ENCODE measurements around the gene PTP4A2. TPM values are rescaled to one million over a fixed set of nuclear protein-coding genes. Genes with fewer than 3 reads are reported as not detected.

PTP4A2 gene
- total RNA-seq, 1 experiment from 2014 or later = 393 TPM

GRCh38 chr1:31888291-31888690 lies 49.9 kb downstream of the PTP4A2 start:
- DNase-seq (ENCODE audit: low read depth) = no peak

- DNase-seq (ENCODE audit: low read depth) = no peak
Measured at GRCh38 chr1:31886866-31887265, 51.3 kb downstream of the PTP4A2 start.

- no peak for DNase-seq (ENCODE audit: low read depth)
Measured at GRCh38 chr1:31885851-31886250, 52.3 kb downstream of the PTP4A2 start.

DNA sequence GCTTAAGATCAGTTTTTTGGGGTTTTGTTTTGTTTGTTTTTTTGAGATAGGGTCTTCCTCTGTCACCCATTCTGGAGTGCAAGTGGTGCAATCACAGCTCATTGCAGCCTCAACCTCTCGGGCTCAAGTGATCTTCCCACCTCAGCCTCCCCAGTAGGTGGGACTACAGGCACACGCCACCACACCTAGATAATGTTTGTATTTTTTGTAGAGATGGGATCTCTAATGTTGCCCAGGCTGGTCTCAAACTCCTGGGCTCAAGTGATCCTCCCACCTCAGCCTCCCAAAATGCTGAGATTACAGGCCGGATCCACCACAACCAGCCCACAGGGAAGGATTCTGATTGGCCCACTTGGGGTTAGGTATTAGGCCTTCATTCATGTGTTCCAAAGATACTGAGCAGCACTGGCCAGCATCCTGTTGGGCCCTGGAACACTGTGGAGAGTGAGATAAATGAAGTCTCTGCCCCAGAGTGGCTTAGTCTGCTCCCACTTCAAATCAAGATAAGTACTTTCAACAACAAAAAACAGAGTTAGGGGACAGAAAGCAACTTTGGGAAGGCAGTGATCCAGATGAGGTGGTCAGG lies 54.7 kb downstream of the PTP4A2 start:
- no peak for DNase-seq (ENCODE audit: low read depth)

DNA sequence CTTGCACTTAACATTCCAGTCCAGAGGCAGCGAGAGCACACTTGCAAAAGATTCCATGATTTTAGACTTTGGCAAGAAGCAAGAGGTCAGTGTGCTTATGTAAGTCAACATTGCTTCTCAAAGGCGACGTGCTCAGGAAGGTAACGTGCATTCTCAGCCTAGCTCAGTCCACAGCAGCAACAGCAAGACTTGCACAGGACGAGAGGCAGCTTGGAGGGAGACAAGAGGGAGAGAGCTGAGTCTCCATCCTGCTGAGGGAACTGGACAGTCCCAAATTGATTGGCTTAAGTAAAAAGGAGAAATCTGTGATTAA lies 56.5 kb downstream of the PTP4A2 start:
- DNase-seq (ENCODE audit: low read depth) = no peak

GRCh38 chr1:31880957-31881687 lies 57.0 kb downstream of the PTP4A2 start:
- DNase-seq (ENCODE audit: low read depth) = no peak

GRCh38 chr1:31879981-31880608 lies 58.1 kb downstream of the PTP4A2 start:
- no peak for DNase-seq (ENCODE audit: low read depth)

DNA sequence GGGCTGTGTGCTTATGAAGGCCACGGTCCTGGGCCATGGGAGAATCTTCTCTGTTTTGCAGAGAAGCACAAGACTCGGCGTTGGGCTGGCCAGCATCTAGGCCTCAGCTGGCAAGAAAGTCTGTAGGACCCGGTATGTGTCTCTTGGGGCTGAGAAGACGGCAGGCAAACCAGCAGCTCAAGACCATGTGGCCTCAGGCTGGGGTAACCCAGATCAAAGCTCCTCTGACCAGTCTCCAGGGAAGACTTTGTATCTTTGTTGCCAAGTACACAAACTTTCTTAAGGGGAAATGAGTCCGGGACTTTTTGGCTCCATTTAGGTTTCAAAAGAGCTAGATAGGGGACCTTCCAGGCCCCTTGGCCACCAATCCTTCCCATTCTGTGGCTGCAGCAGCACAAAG lies 60.1 kb downstream of the PTP4A2 start:
- no peak for DNase-seq (ENCODE audit: low read depth)

GRCh38 chr1:31877544-31877943 lies 60.6 kb downstream of the PTP4A2 start:
- no peak for DNase-seq (ENCODE audit: low read depth)

- DNase-seq (ENCODE audit: low read depth) = no peak
Measured at GRCh38 chr1:31875636-31876236, 62.4 kb downstream of the PTP4A2 start.

DNA sequence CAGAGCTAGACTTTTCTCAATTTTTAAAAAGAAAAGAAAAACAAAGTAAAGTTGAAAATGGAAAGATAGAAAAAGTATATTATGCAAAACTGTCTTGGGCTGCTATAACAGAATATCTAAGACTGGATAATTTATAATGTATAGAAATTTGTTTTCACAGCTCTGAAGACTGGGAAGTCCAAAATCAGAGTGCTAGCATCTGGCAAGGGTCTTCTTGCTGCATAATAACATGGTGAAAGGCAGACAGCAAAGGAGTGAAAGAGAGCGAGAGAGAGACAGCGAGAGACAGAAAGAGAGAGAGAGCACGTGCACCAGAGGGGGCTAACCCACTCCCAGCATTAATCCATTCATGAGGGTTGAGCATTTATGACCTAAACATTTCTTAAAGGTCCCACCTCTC lies 63.2 kb downstream of the PTP4A2 start:
- no peak for DNase-seq (ENCODE audit: low read depth)

- no peak for DNase-seq (ENCODE audit: low read depth)
Measured at GRCh38 chr1:31872658-31873636, 65.2 kb downstream of the PTP4A2 start.

DNA sequence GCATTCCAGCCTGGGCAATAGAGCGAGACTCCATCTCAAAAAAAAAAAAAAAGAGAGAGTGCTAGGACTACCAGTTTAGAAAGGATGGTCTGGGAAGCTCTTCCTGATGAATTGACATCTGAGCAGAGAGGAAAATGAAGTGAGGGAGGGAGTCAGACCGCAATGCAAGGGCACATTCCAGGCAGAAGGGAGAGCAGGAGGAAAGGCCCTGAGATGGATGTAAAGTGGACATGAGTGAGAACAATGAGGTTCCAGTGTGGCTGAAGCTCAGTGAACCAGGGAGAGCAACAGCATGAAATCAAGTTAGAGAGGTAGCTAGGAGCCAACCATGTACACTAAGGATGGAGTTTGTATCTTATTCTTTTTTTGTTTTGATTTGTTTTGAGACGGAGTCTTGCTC lies 66.5 kb downstream of the PTP4A2 start:
- DNase-seq (ENCODE audit: low read depth) = no peak

DNA sequence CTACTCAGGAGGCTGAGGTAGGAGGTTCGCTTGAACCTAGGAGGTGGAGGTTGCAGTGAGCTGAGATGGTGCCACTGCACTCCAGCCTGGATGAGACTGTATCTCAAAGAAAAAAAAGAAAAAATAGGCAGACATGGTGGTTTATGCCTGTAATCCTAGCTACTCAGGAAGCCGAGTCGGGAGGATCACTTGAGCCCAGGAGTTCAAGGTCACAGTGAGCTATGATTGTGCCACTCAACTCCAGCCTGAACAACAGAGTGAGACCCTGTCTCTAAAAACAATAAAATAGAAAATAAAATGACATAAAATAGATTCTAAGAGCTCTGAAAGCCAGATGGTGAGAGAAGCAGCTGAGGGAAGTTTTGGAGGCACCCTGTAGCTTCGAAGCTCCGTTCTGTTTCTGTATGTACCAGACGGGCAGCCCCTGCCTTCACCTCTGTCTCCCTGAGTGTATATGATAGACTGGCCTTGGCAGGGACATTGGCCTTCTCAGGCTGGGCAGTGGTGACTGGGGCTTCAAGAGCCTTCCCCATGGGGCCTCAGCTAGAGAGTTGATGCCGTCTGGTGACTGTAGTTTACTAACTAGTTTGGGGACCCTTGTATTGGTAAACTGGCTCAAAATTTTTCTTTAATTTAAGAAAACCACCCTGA lies 68.0 kb downstream of the PTP4A2 start:
- DNase-seq (ENCODE audit: low read depth) = no peak

- DNase-seq (ENCODE audit: low read depth) = no peak
Measured at GRCh38 chr1:31869449-31869848, 68.7 kb downstream of the PTP4A2 start.

GRCh38 chr1:31868862-31869261 lies 69.3 kb downstream of the PTP4A2 start:
- DNase-seq (ENCODE audit: low read depth) = no peak

GRCh38 chr1:31867546-31867945 lies 70.6 kb downstream of the PTP4A2 start:
- no peak for DNase-seq (ENCODE audit: low read depth)

GRCh38 chr1:31866450-31867032 lies 71.6 kb downstream of the PTP4A2 start:
- DNase-seq (ENCODE audit: low read depth) = no peak

- DNase-seq (ENCODE audit: low read depth) = no peak
Measured at GRCh38 chr1:31865728-31866449, 72.3 kb downstream of the PTP4A2 start.

DNA sequence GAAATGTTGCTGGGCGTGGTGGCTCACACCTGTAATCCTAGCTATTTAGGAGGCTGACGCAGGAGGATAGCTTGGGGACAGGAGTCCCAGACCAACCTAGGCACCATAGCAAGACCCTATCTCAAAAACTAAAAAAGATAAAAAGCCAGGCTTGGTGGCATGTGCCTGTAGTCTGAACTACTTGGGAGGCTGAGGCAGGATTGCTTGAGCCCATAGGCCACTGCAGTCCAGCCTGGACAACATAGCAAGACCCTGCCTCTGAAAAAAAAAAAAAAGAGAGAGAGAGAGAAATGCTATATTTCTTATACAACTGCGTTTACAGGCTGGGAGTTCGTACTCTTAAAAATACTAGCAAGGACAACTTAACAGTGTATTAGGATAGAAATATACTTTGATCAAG lies 76.1 kb downstream of the PTP4A2 start:
- no peak for DNase-seq (ENCODE audit: low read depth)

Data from Daoy (cell line).